Middle frontal gyrus (tissue), 1 donor: ENCODE data around the gene CPNE2.
A peak's percentile ranks its signal among the peaks of the same experiment; 100 is the strongest.
"Not testable (repeated sequence)": the region's sequence is repeated elsewhere in the genome, so short reads cannot be mapped to it uniquely, and the experiment has no call there.

Source experiments
- DNase-seq: peaks from one replicate; pipeline ENCODE4 v3.0.0-alpha.2; 2015; ENCODE audit warnings: low spot score; ENCODE audit errors: extremely low spot score

Gene CPNE2

DNA sequence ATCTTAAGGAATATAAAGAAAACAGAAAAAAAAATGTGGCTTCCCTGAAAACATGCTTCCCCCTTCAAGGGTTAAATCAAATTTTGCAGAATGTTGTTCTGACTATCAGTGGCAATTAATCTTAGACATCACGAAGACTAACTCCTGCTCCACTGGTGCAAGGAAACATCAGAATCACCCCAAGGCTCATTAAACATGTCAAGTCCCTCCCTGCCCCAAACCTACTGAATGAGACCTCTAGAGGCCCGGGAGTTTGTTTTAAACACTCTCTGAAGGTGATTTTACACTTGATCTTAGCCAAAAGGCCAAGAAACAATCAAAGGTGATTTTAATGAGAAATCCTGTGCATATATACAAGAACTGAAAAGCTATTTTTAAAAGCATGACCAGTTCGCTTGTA is 75.2 kb downstream of the CPNE2 start:
- DNase-seq: no peak

DNA sequence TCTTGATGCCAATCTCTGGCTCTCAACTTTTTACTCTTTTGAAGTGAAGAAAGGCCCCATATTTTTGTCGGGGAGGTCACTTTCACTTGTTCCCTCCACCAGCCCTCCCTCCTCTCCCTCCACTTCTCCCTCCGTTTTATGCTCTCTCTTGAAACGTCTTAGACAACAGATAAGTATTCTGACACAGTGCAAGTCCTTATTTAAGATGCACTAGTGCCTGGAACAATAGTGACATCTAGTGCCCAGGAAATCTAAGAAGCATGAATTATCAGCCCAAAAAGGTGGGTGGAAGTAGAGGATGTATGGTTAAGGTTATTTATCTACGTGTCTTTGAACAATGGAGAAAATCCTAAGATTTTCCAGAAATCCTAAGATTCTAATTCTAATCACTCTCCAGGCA is 75.6 kb downstream of the CPNE2 start:
- peak; percentile 44 for DNase-seq

DNA sequence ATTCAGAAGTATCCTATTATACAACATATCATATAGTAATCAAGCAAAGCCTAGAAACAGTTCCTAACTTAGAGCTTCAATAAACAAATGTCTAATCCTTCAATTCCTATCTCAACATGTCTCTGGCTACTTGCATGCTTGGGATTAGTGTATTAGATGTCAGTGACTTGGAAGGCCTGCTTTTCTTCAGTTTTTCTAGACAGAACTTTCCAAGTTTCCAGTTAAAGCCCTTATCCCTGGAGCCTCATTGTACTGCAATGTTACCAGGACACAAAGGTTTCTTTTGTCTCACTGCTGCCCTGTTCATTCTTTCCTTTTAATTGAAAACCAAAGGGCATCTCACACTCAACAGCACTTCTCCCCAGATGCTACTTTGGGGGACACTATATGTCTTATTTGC is 76.9 kb downstream of the CPNE2 start:
- no peak for DNase-seq

DNA sequence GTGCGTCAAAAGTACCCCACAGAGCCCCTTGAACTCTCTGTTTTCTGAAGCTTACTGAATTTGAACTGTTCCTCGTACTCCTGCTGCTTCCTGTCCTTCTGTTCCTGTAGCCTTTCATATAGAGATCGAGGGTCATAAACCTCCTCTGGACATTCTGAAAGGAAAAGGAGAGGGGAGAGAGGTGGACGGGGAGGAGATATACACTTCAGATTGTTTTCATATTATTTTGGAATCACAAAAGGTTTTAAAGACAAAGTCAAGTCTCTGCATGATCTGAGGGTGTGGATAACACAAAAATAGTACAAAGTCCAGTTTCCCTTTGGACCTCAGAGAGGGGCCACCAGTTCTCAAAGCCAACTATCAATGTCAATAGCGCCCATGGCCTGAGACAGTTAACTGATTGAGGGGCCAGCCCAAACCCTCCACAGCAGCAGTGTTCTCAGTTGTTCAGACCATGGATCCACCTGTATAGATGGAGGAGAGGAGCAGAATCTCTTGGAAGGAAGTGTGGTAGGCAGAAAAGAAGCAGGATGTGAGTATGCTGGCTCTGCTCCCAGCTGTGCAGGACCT is 80.4 kb downstream of the CPNE2 start:
- DNase-seq: no peak

DNA sequence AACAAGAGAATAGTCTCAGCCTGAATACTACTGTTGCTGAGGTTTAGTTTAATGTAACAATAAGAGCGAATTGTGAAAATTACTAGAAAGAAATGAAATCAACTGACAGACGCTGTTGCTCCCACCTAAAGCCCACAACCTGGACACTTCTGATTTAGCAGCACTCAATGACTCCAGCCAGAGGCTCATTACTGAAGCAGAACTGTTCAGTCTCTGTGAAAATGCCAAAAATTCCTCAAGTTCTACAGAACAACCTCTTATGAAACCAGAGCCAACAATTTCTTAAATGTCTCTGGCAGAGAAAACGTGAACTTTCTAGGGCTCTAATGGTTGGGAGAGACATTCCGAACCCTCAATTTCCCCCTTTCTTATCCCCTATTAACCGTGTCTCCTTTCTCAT is 83.5 kb downstream of the CPNE2 start:
- no peak for DNase-seq

DNA sequence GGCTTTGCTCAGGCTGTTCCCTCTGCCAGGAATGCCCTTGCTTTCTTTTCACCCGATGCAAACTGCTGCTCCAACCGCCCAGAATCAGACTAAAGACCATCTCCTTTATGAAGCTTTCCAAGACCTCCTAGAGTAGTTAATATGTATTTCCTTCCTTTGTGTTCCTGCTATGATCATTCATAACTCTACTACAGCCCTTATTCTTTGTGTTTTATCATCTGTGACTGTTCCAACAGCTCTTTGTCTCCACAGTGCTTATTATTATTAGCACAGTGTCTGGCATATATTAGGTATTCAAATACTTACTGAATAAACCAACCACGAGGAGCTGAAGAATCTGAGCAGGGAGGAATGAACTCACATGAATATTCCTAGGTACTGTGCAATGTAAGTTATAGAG is 85.8 kb downstream of the CPNE2 start:
- DNase-seq: no peak

DNA sequence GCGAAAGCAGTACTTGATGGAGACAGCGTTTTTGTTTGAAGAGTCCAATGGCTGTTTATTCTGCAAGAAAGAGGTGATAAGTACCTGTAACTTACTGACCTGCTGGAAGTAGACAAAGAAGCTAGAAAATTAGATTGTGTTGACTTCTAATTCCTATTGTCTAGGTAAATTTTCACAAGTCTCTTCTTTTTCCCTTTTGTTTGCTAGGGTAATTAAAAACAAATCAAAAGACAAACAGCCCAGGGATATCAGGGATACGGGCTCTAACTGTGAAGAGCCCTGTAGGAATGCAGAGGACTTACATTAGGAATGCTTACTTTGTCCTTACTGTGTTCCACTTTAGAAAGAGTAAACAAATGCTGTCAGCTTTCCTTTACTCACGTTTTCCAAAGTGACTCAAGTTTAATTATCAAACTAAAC is 86.4 kb downstream of the CPNE2 start:
- DNase-seq: no peak

DNA sequence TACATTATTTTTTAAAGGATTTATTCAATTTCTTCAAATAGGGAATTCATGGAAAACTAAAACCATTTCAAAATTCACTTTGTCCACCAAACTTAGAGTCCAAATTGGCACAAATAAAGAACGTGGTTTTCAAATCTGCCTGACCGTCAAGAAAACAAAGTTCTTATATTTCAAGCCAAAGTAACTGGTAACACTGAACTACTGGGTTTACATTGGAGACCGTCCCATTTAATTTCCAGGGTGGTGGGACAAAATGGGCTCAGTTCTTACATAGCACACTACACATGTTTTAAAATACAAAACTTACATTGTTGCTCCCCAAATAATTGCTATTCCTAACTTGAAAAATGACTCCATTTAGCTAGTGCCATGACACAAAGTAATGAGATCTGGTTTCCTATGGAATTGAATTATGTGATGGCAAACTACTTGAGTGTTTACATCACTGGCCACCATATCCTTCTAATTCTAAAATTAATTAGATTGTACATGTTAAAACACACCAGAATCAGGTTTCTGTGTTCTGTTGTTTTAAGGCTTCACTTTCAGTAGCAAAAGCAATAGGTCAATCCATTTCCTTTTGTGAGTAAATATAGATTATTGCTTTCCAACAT is 86.9 kb downstream of the CPNE2 start:
- DNase-seq: no peak

DNA sequence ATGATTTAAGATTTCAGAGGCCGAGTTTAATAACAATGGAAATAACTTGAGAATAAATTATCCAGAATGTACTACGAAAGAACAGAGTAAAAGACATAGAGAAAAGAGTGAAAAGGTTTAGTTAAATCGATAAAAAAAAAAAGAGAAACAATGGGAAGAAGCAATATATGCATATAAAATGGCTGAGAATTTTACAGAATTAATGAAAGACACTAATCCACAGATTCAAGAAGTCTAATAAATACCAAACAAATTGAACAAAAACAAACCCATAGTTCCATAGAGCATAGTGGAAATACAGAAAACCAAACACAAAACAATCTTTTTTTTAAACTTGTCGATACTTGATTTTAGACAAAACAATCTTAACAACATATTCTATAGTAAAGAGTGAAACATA is 91.7 kb downstream of the CPNE2 start:
- DNase-seq: no peak

DNA sequence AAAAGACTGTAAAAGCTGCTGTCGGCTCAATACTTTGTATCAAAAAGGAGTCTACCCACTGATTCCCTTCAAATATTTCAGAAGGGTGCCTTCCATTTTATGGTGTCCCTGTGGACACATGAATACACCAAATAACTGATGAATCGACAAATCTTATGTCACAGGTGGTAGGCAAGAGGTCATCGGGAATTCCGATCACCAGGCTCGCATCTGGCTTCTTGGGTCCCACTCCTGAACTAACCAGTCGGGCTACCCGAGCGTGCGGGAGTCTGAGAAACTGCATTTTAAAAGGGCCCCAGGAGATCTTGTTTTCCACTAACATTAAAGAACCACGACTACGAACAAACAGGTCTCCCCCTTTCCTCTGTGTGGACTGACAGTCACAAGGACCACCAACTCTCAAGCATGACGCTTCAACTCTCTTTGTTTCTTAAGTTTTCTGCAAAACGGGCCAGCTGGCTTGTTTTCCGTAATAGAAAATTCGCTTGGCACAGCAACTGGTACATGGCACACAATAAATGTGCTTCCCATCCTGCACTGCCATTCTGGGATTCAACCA is 92.6 kb downstream of the CPNE2 start:
- no peak for DNase-seq

DNA sequence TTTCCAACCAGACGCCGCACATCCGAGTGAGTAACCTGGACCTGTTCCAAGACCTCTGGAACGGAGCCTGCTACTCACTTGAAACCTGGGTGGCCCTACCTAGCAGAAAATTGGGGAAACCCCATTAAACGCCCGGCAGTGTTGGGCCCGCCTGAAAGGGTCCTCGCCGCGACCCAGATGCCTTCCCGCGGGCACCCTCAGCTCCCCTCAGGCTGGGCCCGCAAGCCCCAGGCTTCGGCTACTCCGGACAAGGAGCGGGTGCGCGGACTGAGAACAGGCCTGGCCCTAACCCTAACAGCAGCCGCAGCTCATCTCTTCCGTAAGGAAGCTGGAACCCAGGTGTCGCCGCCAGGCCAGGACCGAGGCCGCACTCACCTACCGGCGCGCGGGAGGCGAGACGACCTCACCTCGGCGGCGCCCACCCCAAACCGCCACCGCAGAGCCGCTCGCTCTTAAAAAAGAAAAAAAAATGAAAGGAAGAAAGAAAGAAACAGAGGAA is 93.1 kb downstream of the CPNE2 start:
- no peak for DNase-seq

DNA sequence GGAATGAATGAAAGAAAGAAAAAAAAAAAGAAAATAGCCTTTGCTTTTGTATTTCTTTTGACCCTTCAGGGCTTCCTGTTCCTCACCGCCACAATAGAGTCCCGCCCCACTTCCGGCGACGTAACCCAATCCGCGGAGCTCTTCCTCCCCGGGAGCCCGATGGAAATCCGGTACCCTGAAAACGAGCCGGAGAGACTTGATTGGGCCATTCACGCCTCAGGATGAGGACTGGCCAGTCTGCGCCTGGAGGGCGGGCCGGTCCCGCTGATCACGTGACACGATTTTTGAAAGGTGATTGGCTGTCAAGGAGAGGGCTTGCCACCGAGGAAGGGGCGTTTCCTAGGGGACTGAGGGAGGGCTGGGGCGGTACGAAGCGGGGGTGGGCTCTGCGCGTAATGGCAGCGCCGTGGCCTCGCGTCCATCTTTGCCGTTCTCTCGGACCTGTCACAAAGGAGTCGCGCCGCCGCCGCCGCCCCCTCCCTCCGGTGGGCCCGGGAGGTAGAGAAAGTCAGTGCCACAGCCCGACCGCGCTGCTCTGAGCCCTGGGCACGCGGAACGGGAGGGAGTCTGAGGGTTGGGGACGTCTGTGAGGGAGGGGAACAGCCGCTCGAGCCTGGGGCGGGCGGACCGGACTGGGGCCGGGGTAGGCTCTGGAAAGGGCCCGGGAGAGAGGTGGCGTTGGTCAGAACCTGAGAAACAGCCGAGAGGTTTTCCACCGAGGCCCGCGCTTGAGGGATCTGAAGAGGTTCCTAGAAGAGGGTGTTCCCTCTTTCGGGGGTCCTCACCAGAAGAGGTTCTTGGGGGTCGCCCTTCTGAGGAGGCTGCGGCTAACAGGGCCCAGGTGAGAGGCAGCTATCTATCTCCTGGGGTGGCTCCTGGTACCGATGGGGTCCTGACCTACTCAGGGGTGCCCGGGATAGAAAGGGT is 93.8 kb downstream of the CPNE2 start, which contains the start of the genes PSME3IP1 and RSPRY1:
Gene PSME3IP1, minus strand, starts transcription at position 95 of the 927 bp plus-strand sequence. CDS start 12,185 bp downstream, outside the sequence.
Gene RSPRY1, plus strand, starts transcription at position 385 of the 927 bp plus-strand sequence. CDS start 18,330 bp downstream, outside the sequence.
- DNase-seq: peak; percentile 99

DNA sequence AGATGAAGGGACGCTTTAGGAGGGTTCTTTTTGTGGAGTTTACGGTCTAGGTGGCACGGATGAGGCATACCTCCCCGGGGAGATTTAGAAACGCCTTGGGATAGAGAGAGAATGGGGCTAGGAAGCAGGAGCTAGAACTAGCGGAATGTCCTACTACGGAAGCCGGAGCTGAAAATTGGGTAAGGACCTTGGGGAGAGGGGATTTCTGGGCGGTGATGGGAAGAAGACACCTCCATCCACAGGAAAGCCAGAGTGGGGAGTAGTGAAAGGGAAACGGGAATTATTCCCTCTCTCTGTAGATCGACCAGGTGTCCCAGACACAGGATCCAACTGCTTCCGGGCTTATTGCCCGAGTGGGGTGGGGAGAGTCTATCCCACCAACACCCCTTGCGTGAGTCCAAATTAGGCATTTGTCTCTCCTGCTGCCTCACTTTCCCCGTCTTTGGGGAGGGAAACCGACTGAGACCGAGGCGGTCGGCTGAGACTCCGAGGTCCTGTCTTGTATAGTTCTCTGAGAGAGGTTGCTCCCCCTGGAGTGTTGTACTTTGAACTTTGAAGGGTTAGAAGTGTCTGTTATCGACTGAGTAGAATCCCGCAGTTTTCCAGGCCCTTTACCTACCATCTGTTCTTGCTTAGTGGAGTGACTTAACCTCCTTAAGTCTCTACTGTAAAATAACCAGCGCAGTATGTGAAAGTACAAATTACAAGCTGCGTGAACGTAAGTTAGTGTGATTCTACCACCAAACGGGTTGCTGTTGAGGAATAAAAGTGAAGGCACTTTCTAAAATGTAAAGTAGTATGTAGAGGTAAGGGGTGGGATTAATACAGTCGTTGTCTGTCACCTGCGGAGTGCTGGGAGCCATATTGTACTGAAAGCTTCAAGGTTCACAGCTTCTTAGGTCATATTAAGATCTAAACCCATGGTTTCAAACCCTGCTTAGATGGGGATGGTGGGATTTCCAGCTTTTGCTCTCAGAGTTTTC is 94.8 kb downstream of the CPNE2 start:
- DNase-seq: no peak

DNA sequence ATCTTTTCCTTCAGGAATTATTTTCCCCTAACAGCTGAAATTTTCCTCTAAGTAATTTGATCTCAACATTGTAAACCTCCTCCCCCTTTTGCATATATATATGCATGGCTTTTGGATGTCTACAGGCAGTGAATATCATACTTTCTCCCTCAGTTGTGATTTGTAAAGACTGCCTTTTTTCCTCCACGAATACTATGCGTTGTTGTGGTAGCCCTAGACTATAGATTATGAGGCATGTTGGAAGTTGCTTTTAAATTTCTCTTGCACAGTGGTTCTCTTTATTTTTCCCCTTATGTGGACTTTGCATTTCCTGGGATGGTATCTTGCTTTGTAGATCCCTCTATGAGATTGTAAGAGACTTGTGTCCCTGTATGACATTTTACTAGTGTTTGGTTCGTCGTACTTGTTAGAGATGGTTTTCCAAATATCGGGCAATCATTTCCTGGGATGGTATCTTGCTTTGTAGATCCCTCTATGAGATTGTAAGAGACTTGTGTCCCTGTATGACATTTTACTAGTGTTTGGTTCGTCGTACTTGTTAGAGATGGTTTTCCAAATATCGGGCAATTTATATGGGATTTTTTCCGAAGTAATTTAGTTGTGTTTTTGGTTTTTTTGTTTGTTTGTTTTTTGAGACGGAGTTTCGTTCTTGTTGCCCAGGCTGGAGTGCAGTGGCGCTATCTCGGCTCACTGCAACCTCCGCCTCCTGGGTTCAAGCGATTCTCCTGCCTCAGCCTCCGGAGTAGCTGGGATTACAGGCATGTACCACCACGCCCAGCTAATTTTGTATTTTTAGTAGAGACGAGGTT is 95.7 kb downstream of the CPNE2 start:
- DNase-seq: not testable (repeated sequence)

DNA sequence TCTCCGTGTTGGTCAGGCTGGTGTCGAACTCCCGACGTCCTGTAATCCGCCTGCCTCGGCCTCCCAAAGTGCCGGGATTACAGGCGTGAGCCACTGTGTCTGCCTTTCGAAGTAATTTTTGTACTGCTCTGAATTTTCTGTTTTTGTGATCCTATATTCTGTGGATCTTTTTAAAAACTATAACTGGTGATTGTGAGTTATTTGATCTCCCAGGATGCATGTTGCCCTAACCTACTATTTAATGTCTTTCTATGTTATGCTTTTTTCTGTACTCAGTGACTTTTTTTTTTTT is 96.3 kb downstream of the CPNE2 start:
- DNase-seq: no peak

DNA sequence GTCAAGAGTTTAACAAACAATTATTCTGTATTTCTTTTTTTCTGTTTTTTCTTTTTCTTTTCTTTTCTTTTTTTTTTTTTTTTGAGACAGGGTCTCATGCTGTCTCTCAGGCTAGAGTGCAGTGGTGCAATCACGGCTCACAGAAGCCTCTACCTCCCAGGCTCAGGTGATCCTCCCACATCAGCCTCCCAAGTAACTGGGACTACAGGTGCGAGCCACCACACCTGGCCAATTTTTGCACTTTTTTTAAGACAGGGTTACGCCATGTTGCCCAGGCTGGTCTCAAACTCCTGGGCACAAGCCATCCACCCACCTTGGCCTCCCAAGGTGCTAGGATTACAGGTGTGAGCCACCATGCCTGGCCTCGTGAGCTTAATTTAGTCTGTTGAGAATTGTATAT is 97.1 kb downstream of the CPNE2 start:
- DNase-seq: not testable (repeated sequence)

DNA sequence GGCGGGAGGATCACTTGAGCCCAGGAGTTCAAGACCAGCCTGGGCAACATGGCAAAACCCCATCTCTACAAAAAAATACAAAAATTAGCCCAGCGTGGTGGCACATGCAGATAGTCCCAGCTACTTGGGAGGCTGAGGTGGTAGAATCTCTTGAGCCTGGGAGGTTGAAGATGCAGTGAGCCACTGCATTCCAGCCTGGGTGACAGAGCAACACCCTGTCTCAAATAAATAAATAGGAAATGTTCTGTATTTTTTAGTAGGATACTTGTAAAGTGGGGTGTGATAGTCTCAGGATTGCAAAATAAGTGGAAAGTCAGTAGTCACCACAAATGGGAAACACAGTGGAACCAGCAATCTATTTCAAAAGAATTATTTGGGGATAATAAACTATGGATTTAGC is 97.8 kb downstream of the CPNE2 start:
- no peak for DNase-seq

DNA sequence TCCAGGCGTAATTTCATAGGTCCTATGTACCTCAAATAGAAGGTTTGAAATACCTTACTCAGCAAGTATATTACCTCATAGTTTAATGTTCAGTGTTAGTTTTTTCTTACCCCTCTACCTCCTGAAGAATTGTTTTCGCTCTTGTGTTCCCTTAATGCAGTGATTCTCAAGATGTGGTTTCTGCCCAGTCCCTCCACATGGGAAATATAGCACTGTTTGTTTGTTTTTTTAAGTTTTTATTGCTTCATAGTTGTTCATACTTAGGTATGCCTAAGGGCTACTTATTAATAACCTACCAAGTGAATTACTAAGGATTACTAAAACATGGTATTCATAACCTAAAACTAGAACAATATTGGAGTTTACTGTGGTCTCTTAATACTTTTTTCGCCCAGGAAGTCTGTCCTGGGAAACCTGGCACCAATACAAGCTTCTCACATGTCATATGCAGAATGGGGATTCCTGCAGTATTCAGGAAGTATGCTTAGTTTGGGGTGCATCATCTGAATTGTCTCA is 98.7 kb downstream of the CPNE2 start:
- no peak for DNase-seq

DNA sequence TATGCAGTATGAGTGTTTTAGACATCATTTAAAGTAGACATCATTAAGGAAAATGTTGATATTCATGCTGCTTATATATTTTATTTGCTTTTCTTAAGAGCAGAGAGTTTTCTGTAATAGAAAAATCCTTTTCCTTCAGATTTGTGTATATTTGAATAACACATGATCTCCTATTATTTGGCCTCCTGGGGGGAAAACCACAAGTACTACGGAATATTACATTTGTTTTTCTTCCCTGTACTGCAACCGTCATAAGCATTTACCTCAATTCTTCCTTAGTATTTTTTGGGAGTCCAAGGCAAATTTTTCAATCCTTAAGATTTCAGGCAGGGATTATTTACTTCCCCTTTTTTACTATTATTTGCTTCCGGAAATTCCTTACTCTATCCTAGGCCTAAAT is 99.8 kb downstream of the CPNE2 start:
- no peak for DNase-seq
